SU-DHL-6 (cell line): ENCODE measurements around the gene MACF1.

ENCODE experiments used
- H2AFZ ChIP-seq: fragments of 200-600 bp; sonication (generic); 2 replicates; pipeline ENCODE4 v1.6.1; 2014; ENCODE audit warnings: low read depth, mild to moderate bottlenecking, moderate library complexity, mixed read lengths, antibody characterized with exemption, low read length; ENCODE audit not compliant: severe bottlenecking
- H3F3A ChIP-seq: fragments of 200-600 bp; shearing (Covaris generic); 2 replicates; pipeline ENCODE4 v1.6.0; 2016; ENCODE audit warnings: antibody characterized with exemption, mild to moderate bottlenecking; ENCODE audit not compliant: insufficient read depth
- H3K27ac ChIP-seq: fragments of 200-600 bp; sonication (generic); 2 replicates; pipeline ENCODE4 v1.5.1; 2016; ENCODE audit warnings: low read depth, mild to moderate bottlenecking, low read length, moderate library complexity, mixed read lengths
- H3K27me3 ChIP-seq: fragments of 200-600 bp; sonication (generic), shearing (Covaris generic); 2 replicates; pipeline ENCODE4 v1.6.0; 2014; ENCODE audit warnings: mild to moderate bottlenecking, low read length
- H3K36me3 ChIP-seq: fragments of 200-600 bp; sonication (generic); 2 replicates; pipeline ENCODE4 v1.6.1; 2014; ENCODE audit warnings: mild to moderate bottlenecking, low read length, mixed read lengths
- H3K4me2 ChIP-seq: fragments of 300-600, 200-600 bp; shearing (Covaris generic), sonication (generic); 2 replicates; pipeline ENCODE4 v1.6.0; 2014; ENCODE audit warnings: low read length, low read depth, mild to moderate bottlenecking; ENCODE audit not compliant: poor library complexity, severe bottlenecking
- H3K4me3 ChIP-seq: fragments of 200-600 bp; sonication (generic); 2 replicates; pipeline ENCODE4 v1.5.1; 2014; ENCODE audit warnings: antibody characterized with exemption, low read length, mild to moderate bottlenecking, mixed read lengths; ENCODE audit not compliant: insufficient read depth, poor library complexity, severe bottlenecking
- H3K79me2 ChIP-seq: fragments of 200-600 bp; sonication (generic); 2 replicates; pipeline ENCODE4 v1.6.1; 2014; ENCODE audit warnings: mild to moderate bottlenecking, low read length, moderate library complexity; ENCODE audit not compliant: insufficient read depth
- H3K9ac ChIP-seq: fragments of 200-600 bp; sonication (generic); 2 replicates; pipeline ENCODE4 v1.7.0; 2014; ENCODE audit warnings: mild to moderate bottlenecking, low read length
- H3K9me2 ChIP-seq: fragments of 200-600 bp; sonication (generic); replicated peaks from 2 replicates; pipeline ENCODE4 v1.6.1; 2014; ENCODE audit warnings: low read length; ENCODE audit not compliant: insufficient read depth
- H3K9me3 ChIP-seq: fragments of 200-600 bp; sonication (generic); 2 replicates; pipeline ENCODE4 v1.6.1; 2014; ENCODE audit warnings: low read length, mixed read lengths; ENCODE audit not compliant: insufficient read depth
- H4K20me1 ChIP-seq: fragments of 200-600 bp; sonication (generic); 2 replicates; pipeline ENCODE4 v1.6.1; 2014; ENCODE audit warnings: low read depth, mild to moderate bottlenecking, antibody characterized with exemption, low read length, moderate library complexity, mixed read lengths
- EZH2phosphoT487 ChIP-seq: fragments of 200-600 bp; sonication (generic), shearing (Covaris generic); conservative IDR thresholded peaks from 2 replicates; pipeline ENCODE4 v1.6.1; 2018; ENCODE audit warnings: mild to moderate bottlenecking, antibody characterized with exemption, low read length, moderate library complexity, mixed read lengths
- TF ChIP-seq, protein P1 (sequence below): fragments of 200-600 bp; sonication (generic); IDR thresholded peaks from one replicate; pipeline ENCODE4 v1.5.1; 2017; ENCODE audit warnings: antibody characterized with exemption, mild to moderate bottlenecking, low read length, moderate library complexity; ENCODE audit not compliant: insufficient read depth, poor library complexity, severe bottlenecking

MACF1 gene

DNA sequence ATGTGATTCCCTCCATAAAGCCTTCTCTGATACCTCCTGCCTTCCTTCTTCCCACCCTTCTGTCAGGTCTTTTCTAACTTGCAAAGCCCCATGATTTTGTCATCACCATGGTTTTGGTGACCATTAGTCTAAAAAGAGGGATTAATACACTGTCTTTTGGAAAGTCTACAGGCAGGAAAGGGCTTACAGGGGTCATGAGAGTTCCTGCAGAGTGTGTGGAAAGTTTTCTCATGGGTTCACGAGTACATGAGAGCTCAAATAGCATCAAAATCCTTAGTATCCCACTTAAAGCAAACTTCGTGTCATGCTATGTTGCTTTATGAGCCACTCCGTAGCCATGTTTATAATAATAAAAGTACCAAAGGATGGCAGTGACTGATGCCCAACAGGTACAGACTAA, 200.4 kb downstream of the MACF1 start:
- Histone ChIP-seq H3K27me3 (no peaks in the 10 kb centered on the region), H3K9me2 (no peaks in the 10 kb centered on the region), H3F3A (peaks cover 24% of the 10 kb centered on the region), H3K4me3 (no peak overlapping the region), H3K9me3 (no peaks in the 10 kb centered on the region), H3K27ac (no peak overlapping the region), H3K79me2 (0 out of 2 replicates have a peak, but pooled peaks cover 3% of the 10 kb centered on the region), H4K20me1 (peaks cover 7% of the 10 kb centered on the region; the same call in 1 of the 2 replicates), H3K4me2 (no peak overlapping the region), H3K9ac (no peak overlapping the region), H2AFZ (no peak overlapping the region), H3K36me3 (peaks cover 4% of the 10 kb centered on the region; the same call in 1 of the 2 replicates)
- no peak for TF ChIP-seq EZH2phosphoT487
- TF ChIP-seq, protein P1, sequence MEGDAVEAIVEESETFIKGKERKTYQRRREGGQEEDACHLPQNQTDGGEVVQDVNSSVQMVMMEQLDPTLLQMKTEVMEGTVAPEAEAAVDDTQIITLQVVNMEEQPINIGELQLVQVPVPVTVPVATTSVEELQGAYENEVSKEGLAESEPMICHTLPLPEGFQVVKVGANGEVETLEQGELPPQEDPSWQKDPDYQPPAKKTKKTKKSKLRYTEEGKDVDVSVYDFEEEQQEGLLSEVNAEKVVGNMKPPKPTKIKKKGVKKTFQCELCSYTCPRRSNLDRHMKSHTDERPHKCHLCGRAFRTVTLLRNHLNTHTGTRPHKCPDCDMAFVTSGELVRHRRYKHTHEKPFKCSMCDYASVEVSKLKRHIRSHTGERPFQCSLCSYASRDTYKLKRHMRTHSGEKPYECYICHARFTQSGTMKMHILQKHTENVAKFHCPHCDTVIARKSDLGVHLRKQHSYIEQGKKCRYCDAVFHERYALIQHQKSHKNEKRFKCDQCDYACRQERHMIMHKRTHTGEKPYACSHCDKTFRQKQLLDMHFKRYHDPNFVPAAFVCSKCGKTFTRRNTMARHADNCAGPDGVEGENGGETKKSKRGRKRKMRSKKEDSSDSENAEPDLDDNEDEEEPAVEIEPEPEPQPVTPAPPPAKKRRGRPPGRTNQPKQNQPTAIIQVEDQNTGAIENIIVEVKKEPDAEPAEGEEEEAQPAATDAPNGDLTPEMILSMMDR: no peak

DNA sequence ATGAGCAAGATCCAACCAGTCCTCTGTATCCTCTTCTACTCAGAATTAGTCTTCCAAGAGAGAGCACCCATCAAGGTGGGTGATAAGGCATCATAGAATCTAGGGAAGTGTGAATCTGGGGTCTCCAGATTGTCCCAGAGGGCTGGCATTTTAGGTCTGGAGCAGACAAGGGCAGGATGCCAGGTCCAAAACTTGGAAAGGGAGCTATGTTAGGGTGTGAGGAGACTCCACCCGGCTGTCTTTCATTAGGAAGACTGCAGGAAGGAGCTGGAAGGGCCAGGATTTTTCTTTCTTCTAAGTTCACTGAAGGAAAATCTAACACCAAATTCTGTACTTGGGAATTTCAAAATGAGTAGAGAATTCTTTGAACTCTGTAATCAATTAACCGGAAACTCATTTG, 200.9 kb downstream of the MACF1 start:
- Histone ChIP-seq H3K9ac (no peak overlapping the region), H3K36me3 (no peaks in the 10 kb centered on the region), H3K4me3 (no peak overlapping the region), H2AFZ (no peak overlapping the region), H3K79me2 (0 out of 2 replicates have a peak, but pooled peaks cover 3% of the 10 kb centered on the region), H3F3A (peaks cover 26% of the 10 kb centered on the region), H3K9me2 (no peaks in the 10 kb centered on the region), H3K4me2 (no peak overlapping the region), H3K27me3 (no peaks in the 10 kb centered on the region), H4K20me1 (0 out of 2 replicates have a peak, but pooled peaks cover 3% of the 10 kb centered on the region), H3K9me3 (no peaks in the 10 kb centered on the region), H3K27ac (no peak overlapping the region)
- TF ChIP-seq, protein P1: no peak
- no peak for TF ChIP-seq EZH2phosphoT487

DNA sequence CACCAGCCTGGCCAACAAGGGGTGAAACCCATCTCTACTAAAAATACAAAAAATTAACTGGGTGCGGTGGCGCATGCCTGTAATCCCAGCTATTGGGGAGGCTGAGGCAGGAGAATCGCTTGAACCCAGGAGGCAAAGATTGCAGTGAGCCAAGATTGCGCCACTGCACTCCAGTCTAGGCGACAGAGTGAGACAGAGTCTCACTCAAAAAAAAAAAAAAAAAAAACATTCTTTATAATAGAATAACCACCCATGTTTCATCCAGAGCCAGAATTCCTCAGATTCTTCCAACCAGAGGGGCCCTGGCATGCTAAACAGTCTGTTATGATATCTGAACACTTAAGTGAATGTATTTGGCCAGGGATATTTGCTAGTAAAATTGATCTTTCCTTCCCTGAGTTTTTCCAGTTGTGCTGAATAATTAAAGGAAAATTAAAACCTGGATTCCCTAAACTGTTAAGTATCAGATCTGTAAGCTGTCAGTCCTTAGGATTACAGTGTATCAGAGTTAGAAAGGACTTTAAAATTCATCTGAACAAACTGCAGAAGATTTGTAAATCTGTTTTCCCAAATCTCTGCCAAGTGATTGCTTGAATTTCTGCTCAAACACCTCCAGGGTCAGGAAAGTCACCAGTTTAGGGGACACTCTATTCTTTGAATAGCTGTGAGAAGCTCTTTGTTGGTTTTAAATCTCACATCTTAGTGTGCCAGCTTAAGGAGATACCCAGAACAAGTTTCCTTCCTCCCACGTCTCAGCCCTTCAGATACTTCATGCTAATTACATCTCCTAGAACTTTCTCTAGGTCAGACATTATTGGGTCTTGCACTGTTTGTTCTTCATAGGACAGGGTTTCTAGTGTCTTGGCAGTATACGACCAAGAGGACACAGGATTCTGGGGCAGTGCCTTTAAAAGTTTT, 202.3 kb downstream of the MACF1 start:
- Histone ChIP-seq H3K4me3 (no peak overlapping the region), H3K79me2 (0 out of 2 replicates have a peak, but pooled peaks cover 3% of the 10 kb centered on the region), H2AFZ (no peak overlapping the region), H3K4me2 (peak overlapping the region; percentile 62), H3K36me3 (no peaks in the 10 kb centered on the region), H3K27me3 (no peaks in the 10 kb centered on the region), H3K9ac (no peak overlapping the region), H3K9me2 (no peaks in the 10 kb centered on the region), H4K20me1 (0 out of 2 replicates have a peak, but pooled peaks cover 3% of the 10 kb centered on the region), H3K9me3 (no peaks in the 10 kb centered on the region), H3K27ac (no peak overlapping the region), H3F3A (peaks cover 26% of the 10 kb centered on the region)
- TF ChIP-seq EZH2phosphoT487: no peak
- TF ChIP-seq, protein P1: no peak
